IMR-90 (cell line): ENCODE measurements around the gene RIMBP2.

Source experiments
- CHD1 ChIP-seq: IDR thresholded peaks from 2 replicates; pipeline ENCODE4 v1.6.1; 2012; ENCODE audit warnings: low read depth, low read length, improper control_type of control experiment
- CTCF ChIP-seq: conservative IDR thresholded peaks from 2 replicates; pipeline ENCODE4 v1.5.1; 2012; ENCODE audit warnings: mild to moderate bottlenecking, low read depth, low read length, improper control_type of control experiment
- FOS ChIP-seq: fragments of 150-350 bp; IDR thresholded peaks from 2 replicates; pipeline ENCODE4 v1.6.1; 2016; ENCODE audit warnings: low read depth, low read length
- MAZ ChIP-seq: IDR thresholded peaks from 2 replicates; pipeline ENCODE4 v1.6.1; 2012; ENCODE audit warnings: low read depth, mild to moderate bottlenecking, low read length, improper control_type of control experiment, moderate library complexity, borderline replicate concordance
- NFE2L2 ChIP-seq: fragments of 150-350 bp; IDR thresholded peaks from 2 replicates; pipeline ENCODE4 v1.6.1; 2016; ENCODE audit warnings: low read depth, mild to moderate bottlenecking, low read length
- POLR2A ChIP-seq: IDR thresholded peaks from 2 replicates; pipeline ENCODE4 v1.6.1; 2012; ENCODE audit warnings: mild to moderate bottlenecking, low read depth, low read length
- RFX5 ChIP-seq: IDR thresholded peaks from 2 replicates; pipeline ENCODE4 v1.8.0; 2012; ENCODE audit warnings: low read depth, mild to moderate bottlenecking, low read length, moderate library complexity

DNA sequence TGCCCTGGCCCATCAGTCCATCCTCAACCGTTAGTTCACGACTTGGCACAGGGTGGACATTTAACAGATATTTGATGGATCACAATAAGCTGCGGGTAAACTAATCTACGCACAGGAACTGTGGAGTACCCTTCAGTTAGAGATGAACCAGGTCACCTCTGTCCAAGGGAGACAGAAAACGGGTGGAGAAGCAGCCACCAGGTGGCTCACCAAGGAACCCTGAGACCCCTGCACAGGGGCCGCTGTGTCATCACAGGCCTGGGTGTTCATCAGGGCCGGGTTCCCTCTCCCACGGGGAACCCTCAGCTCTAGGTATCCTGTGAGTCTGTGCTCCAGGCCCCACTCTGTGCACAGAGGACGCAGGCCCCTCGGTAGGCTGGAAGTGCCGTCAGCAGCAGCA, 256.2 kb downstream of the RIMBP2 start:
- no peak for TF ChIP-seq CTCF
- no peak for TF ChIP-seq CHD1
- TF ChIP-seq MAZ, result no peak
- no peak for TF ChIP-seq POLR2A
- TF ChIP-seq NFE2L2, result no peak
- TF ChIP-seq FOS, result no peak
- TF ChIP-seq RFX5, result no peak
